Spleen (tissue), 7 donors: ENCODE measurements around the gene RAB30.

Source experiments
- CTCF ChIP-seq, 11 experiments: fragments of 200-600 bp in 7 of 11; fragments of 450-650 bp in 4 of 11; sonication (generic) in 4 of 11; IDR thresholded peaks in 8 of 11; conservative IDR thresholded peaks in 3 of 11; 1 replicate in 7 of 11; 2 replicates in 4 of 11; pipeline versions ENCODE4 v1.4.0 to v1.8.0; 2016 to 2021; ENCODE audit warnings: antibody characterized with exemption in 11 of 11, inconsistent platforms in 4 of 11, mild to moderate bottlenecking in 1 of 11
- POLR2A ChIP-seq, 3 donors: fragments of 450-650 bp; IDR thresholded peaks; one replicate each; pipeline ENCODE4 v1.5.1; 2017; ENCODE audit warnings: antibody characterized with exemption in 3 of 3, mild to moderate bottlenecking in 1 of 3
- donor health status: DM: no; HTN: no; CAD: no; lungs with moderate emphysema.
- donor health status: DM: no; HTN: no; CAD: no.
- donor health status: DM: no; HTN: no; CAD: no.

- TF ChIP-seq CTCF (IDR thresholded peaks at IDR 0.05 in 8 of 11, conservative IDR thresholded peaks at IDR 0.05 in 3 of 11) = no peak
- no peak for TF ChIP-seq POLR2A (IDR thresholded peaks at IDR 0.05)
These were observed 7.7 kb downstream of the RAB30 start for GRCh38 chr11:83064011-83064410.
